WTC11 (cell line): ENCODE results near the gene HAP1. TPM values are rescaled to one million over a fixed set of nuclear protein-coding genes. Genes with fewer than 3 reads are reported as not detected.
A peak's percentile ranks its signal among the peaks of the same experiment; 100 is the strongest.

Experiments used
- ATAC-seq: fragments of 200-7000 bp; cut with Tn5 transposase; 2 replicates; pipeline ENCODE4 v1.10.0; 2021; ENCODE audit warnings: mild to moderate bottlenecking, moderate library complexity
- CTCF ChIA-PET: fragments of 300-600 bp; sonication (Branson Sonifier 250); formaldehyde crosslinking; loops from one replicate; lab custom pipeline; 2021; ENCODE audit warnings: antibody characterized with exemption; lab: Charles Lee
- POLR2A ChIA-PET: fragments of 350-600 bp; sonication (Branson Sonifier 250); formaldehyde crosslinking; loops from one replicate; lab custom pipeline; 2021; ENCODE audit warnings: antibody characterized with exemption; lab: Charles Lee
- DNase-seq: peaks from one replicate; pipeline ENCODE4 v3.0.0; 2021; ENCODE audit warnings: low spot score
- H3K27ac Mint-ChIP-seq: 2 replicates; pipeline ENCODE4 v1.8.0; 2021; ENCODE audit warnings: mixed read lengths
- H3K27me3 Mint-ChIP-seq: 2 replicates; pipeline ENCODE4 v1.8.0; 2021; ENCODE audit warnings: low read depth, mild to moderate bottlenecking, moderate library complexity, mixed read lengths
- H3K36me3 Mint-ChIP-seq: 2 replicates; pipeline ENCODE4 v1.8.0; 2021; ENCODE audit warnings: mixed read lengths
- H3K4me1 Mint-ChIP-seq: 2 replicates; pipeline ENCODE4 v1.8.0; 2022; ENCODE audit warnings: mixed read lengths
- H3K4me3 Mint-ChIP-seq: 2 replicates; pipeline ENCODE4 v1.8.0; 2021; ENCODE audit warnings: mild to moderate bottlenecking, moderate library complexity, mixed read lengths
- H3K9me3 Mint-ChIP-seq: 2 replicates; pipeline ENCODE4 v1.8.0; 2021; ENCODE audit warnings: mixed read lengths
- AFF4 ChIP-seq: sonication (generic); formaldehyde crosslinking; IDR thresholded peaks from 2 replicates; pipeline ENCODE4 v1.8.1; 2023; ENCODE audit warnings: mild to moderate bottlenecking, missing genetic modification reagents, borderline replicate concordance
- E2F4 ChIP-seq: sonication (generic); formaldehyde crosslinking; IDR thresholded peaks from 2 replicates; pipeline ENCODE4 v1.8.1; 2022; ENCODE audit warnings: low read depth, mild to moderate bottlenecking, moderate library complexity, missing genetic modification reagents, borderline replicate concordance
- ESRRA ChIP-seq: sonication (generic); formaldehyde crosslinking; IDR thresholded peaks from 2 replicates; pipeline ENCODE4 v1.8.1; 2022; ENCODE audit warnings: mild to moderate bottlenecking, missing genetic modification reagents, borderline replicate concordance
- FOXP1 ChIP-seq: sonication (generic); formaldehyde crosslinking; IDR thresholded peaks from 2 replicates; pipeline ENCODE4 v1.8.0; 2022; ENCODE audit warnings: missing genetic modification reagents, mild to moderate bottlenecking, moderate library complexity, borderline replicate concordance
- OVOL2 ChIP-seq: fragments of 250-450 bp; sonication (Bioruptor Pico); IDR thresholded peaks from 2 replicates; pipeline ENCODE4 v1.9.0; 2021; ENCODE audit warnings: mild to moderate bottlenecking, borderline replicate concordance
- PRDM15 ChIP-seq: sonication (generic); formaldehyde crosslinking; IDR thresholded peaks from 2 replicates; pipeline ENCODE4 v1.8.0; 2022; ENCODE audit warnings: missing genetic modification reagents
- PRRX2 ChIP-seq: fragments of 250-450 bp; sonication (Bioruptor Pico); IDR thresholded peaks from 2 replicates; pipeline ENCODE4 v1.8.0; 2021; ENCODE audit warnings: mild to moderate bottlenecking
- SOX15 ChIP-seq: fragments of 250-450 bp; sonication (Bioruptor Pico); IDR thresholded peaks from 2 replicates; pipeline ENCODE4 v1.9.0; 2021; ENCODE audit warnings: mild to moderate bottlenecking
- STAT6 ChIP-seq: sonication (generic); formaldehyde crosslinking; conservative IDR thresholded peaks from 2 replicates; pipeline ENCODE4 v1.8.1; 2023; ENCODE audit warnings: mild to moderate bottlenecking, low read depth, missing genetic modification reagents, moderate library complexity
- ZMAT4 ChIP-seq: fragments of 250-450 bp; sonication (Bioruptor Pico); IDR thresholded peaks from 2 replicates; pipeline ENCODE4 v1.9.0; 2021; ENCODE audit warnings: mild to moderate bottlenecking
- ZNF425 ChIP-seq: fragments of 250-450 bp; sonication (Bioruptor Pico); conservative IDR thresholded peaks from 2 replicates; pipeline ENCODE4 v1.9.0; 2021; ENCODE audit warnings: mild to moderate bottlenecking
- total RNA-seq: library from RNA; stranded (reverse); gene quantifications from 3 replicates; pipeline ENCODE4 v1.2.3, GENCODE V29; 2021

Gene HAP1
- total RNA-seq, 1 experiment from 2014 or later = 4.4 TPM

- TF ChIP-seq ZMAT4 = no peak
- no peak for TF ChIP-seq PRDM15 (CRISPR knock-in tag)
- TF ChIP-seq STAT6 (CRISPR knock-in tag) = no peak
- TF ChIP-seq ESRRA (CRISPR knock-in tag) = no peak
- no peak for TF ChIP-seq OVOL2
Observed at GRCh38 chr17:41769985-41770384, 35.5 kb upstream of the HAP1 start (continued).

GRCh38 chr17:41769346-41769862 lies 35.0 kb upstream of the HAP1 start:
- H3K27ac Mint-ChIP-seq = peak overlapping the region; percentile 54
- peaks cover 50% of the 10 kb centered on the region for H3K36me3 Mint-ChIP-seq
- no peak overlapping the region for H3K4me3 Mint-ChIP-seq
- TF ChIP-seq E2F4 (CRISPR knock-in tag) (no peak), SOX15 (CRISPR knock-in tag) (no peak), ZNF425 (CRISPR knock-in tag) (no peak), PRRX2 (CRISPR knock-in tag) (no peak), FOXP1 (CRISPR knock-in tag) (no peak), AFF4 (CRISPR knock-in tag) (no peak)
- no peaks in the 10 kb centered on the region for H3K9me3 Mint-ChIP-seq
- DNase-seq (no peak), ATAC-seq (no peak)
- ChIA-PET CTCF (interaction anchor here (1.4 kb wide), 1 partner anchor 16 kb away, joined by 6 read pairs; no protein-coding TSS in a partner anchor), POLR2A (interaction anchor here (0.6 to 1.1 kb wide), 2 partner anchors 10 to 16 kb away, joined by 3 to 5 read pairs; no protein-coding TSS in a partner anchor)
- H3K4me1 Mint-ChIP-seq = peaks cover 29% of the 10 kb centered on the region
- H3K27me3 Mint-ChIP-seq = no peaks in the 10 kb centered on the region
